Measurements from ENCODE around the gene PLA2G4F.
A peak's percentile ranks its signal among the peaks of the same experiment; 100 is the strongest.

The PLA2G4F gene

GRCh38 chr15:42166225-42166940 is 9.9 kb upstream of the PLA2G4F start:
- Histone ChIP-seq H3K18ac (ENCODE audit: low read length) (no peak overlapping the region), H3K79me1 (ENCODE audit: low read depth, low read length) (no peaks in the 10 kb centered on the region), H3K4me2 (ENCODE audit: insufficient read depth, low read length, poor library complexity, severe bottlenecking) (no peak overlapping the region), H2BK15ac (ENCODE audit: low read length) (no peak overlapping the region), H2BK120ac (ENCODE audit: low read depth, low read length) (no peak overlapping the region), H2BK12ac (ENCODE audit: low read length) (no peak overlapping the region), H3K4me3 (ENCODE audit: low read length in 2 of 2) (no peak overlapping the region), H4K8ac (ENCODE audit: low read depth, low read length) (no peak overlapping the region), H3K27ac (replicated peaks; ENCODE audit: low read length) (no peak overlapping the region), H4K91ac (ENCODE audit: low read depth, low read length, poor library complexity) (no peak overlapping the region), H3K36me3 (replicated peaks in 1 of 2; ENCODE audit: control insufficient read depth in 2 of 2, insufficient read depth in 2 of 2, low read length in 2 of 2) (peaks cover 49 to 99% of the 10 kb centered on the region in 2 donors), H3K4ac (ENCODE audit: low read length) (no peak overlapping the region), H3K14ac (ENCODE audit: low read length) (no peak overlapping the region), H2BK5ac (ENCODE audit: low read length) (no peak overlapping the region), H3K27me3 (ENCODE audit: control insufficient read depth in 3 of 3, insufficient read depth in 3 of 3, low read depth in 1 of 3, low read length in 3 of 3) (no peaks in the 10 kb centered on the region), H3K4me1 (ENCODE audit: control insufficient read depth in 2 of 2, insufficient read depth in 1 of 2, low read depth in 1 of 2, low read length in 2 of 2) (no peaks in the 10 kb centered on the region), H2AFZ (ENCODE audit: low read length) (no peak overlapping the region), H3K9ac (ENCODE audit: low read depth, low read length, poor library complexity) (no peak overlapping the region), H2AK5ac (ENCODE audit: low read depth, low read length) (no peak overlapping the region), H3K9me3 (replicated peaks in 1 of 2; ENCODE audit: control insufficient read depth in 2 of 2, insufficient read depth in 1 of 2, low read depth in 1 of 2, low read length in 2 of 2) (no peaks in the 10 kb centered on the region), H3K23ac (ENCODE audit: low read depth, low read length, poor library complexity) (no peak overlapping the region)
- no CpG with 5 or more reads among the region's 13 CpGs for WGBS, 2 donors (ENCODE audit: extremely low coverage in 2 of 2, insufficient read length in 2 of 2, insufficient replicate concordance in 1 of 2)
- no peak for DNase-seq (ENCODE audit: low spot score)

- H3K9ac ChIP-seq (ENCODE audit: low read depth, low read length, poor library complexity) = no peak overlapping the region
- no peaks in the 10 kb centered on the region for H3K4me1 ChIP-seq (ENCODE audit: control insufficient read depth in 2 of 2, insufficient read depth in 1 of 2, low read depth in 1 of 2, low read length in 2 of 2)
- H3K23ac ChIP-seq (ENCODE audit: low read depth, low read length, poor library complexity) = no peak overlapping the region
- no peak overlapping the region for H3K4ac ChIP-seq (ENCODE audit: low read length)
- no peak overlapping the region for H2BK15ac ChIP-seq (ENCODE audit: low read length)
- no peak for DNase-seq (ENCODE audit: low spot score)
- WGBS, 2 donors (ENCODE audit: extremely low coverage in 2 of 2, insufficient read length in 2 of 2, insufficient replicate concordance in 1 of 2) = no CpG with 5 or more reads among the region's 6 CpGs
- H3K4me2 ChIP-seq (ENCODE audit: insufficient read depth, low read length, poor library complexity, severe bottlenecking) = no peak overlapping the region
- peaks cover 50 to 100% of the 10 kb centered on the region in 2 donors for H3K36me3 ChIP-seq (replicated peaks in 1 of 2; ENCODE audit: control insufficient read depth in 2 of 2, insufficient read depth in 2 of 2, low read length in 2 of 2)
- H4K91ac ChIP-seq (ENCODE audit: low read depth, low read length, poor library complexity) = no peak overlapping the region
- no peaks in the 10 kb centered on the region for H3K27me3 ChIP-seq (ENCODE audit: control insufficient read depth in 3 of 3, insufficient read depth in 3 of 3, low read depth in 1 of 3, low read length in 3 of 3)
- no peak overlapping the region for H2BK120ac ChIP-seq (ENCODE audit: low read depth, low read length)
- no peak overlapping the region for H2AK5ac ChIP-seq (ENCODE audit: low read depth, low read length)
- H4K8ac ChIP-seq (ENCODE audit: low read depth, low read length) = no peak overlapping the region
- H3K14ac ChIP-seq (ENCODE audit: low read length) = no peak overlapping the region
- H3K27ac ChIP-seq (replicated peaks; ENCODE audit: low read length) = no peak overlapping the region
- no peak overlapping the region for H3K4me3 ChIP-seq (ENCODE audit: low read length in 2 of 2)
- H3K9me3 ChIP-seq (replicated peaks in 1 of 2; ENCODE audit: control insufficient read depth in 2 of 2, insufficient read depth in 1 of 2, low read depth in 1 of 2, low read length in 2 of 2) = no peaks in the 10 kb centered on the region
- no peak overlapping the region for H2BK12ac ChIP-seq (ENCODE audit: low read length)
- no peak overlapping the region for H2AFZ ChIP-seq (ENCODE audit: low read length)
- no peak overlapping the region for H2BK5ac ChIP-seq (ENCODE audit: low read length)
- H3K18ac ChIP-seq (ENCODE audit: low read length) = no peak overlapping the region
- no peaks in the 10 kb centered on the region for H3K79me1 ChIP-seq (ENCODE audit: low read depth, low read length)
Measured at GRCh38 chr15:42165106-42165505, 8.7 kb upstream of the PLA2G4F start.

GRCh38 chr15:42163947-42164550 is 7.6 kb upstream of the PLA2G4F start:
- Histone ChIP-seq H3K4me1 (ENCODE audit: control insufficient read depth in 2 of 2, insufficient read depth in 1 of 2, low read depth in 1 of 2, low read length in 2 of 2) (no peaks in the 10 kb centered on the region), H2BK120ac (ENCODE audit: low read depth, low read length) (no peak overlapping the region), H3K23ac (ENCODE audit: low read depth, low read length, poor library complexity) (no peak overlapping the region), H4K91ac (ENCODE audit: low read depth, low read length, poor library complexity) (no peak overlapping the region), H2BK15ac (ENCODE audit: low read length) (no peak overlapping the region), H4K8ac (ENCODE audit: low read depth, low read length) (no peak overlapping the region), H3K4me2 (ENCODE audit: insufficient read depth, low read length, poor library complexity, severe bottlenecking) (no peak overlapping the region), H3K4me3 (ENCODE audit: low read length in 2 of 2) (no peak overlapping the region), H2AK5ac (ENCODE audit: low read depth, low read length) (no peak overlapping the region), H3K14ac (ENCODE audit: low read length) (no peak overlapping the region), H3K36me3 (replicated peaks in 1 of 2; ENCODE audit: control insufficient read depth in 2 of 2, insufficient read depth in 2 of 2, low read length in 2 of 2) (peaks cover 56 to 100% of the 10 kb centered on the region in 2 donors), H2BK12ac (ENCODE audit: low read length) (no peak overlapping the region), H2BK5ac (ENCODE audit: low read length) (no peak overlapping the region), H2AFZ (ENCODE audit: low read length) (no peak overlapping the region), H3K9ac (ENCODE audit: low read depth, low read length, poor library complexity) (no peak overlapping the region), H3K18ac (ENCODE audit: low read length) (no peak overlapping the region), H3K9me3 (replicated peaks in 1 of 2; ENCODE audit: control insufficient read depth in 2 of 2, insufficient read depth in 1 of 2, low read depth in 1 of 2, low read length in 2 of 2) (no peaks in the 10 kb centered on the region), H3K27ac (replicated peaks; ENCODE audit: low read length) (no peak overlapping the region), H3K4ac (ENCODE audit: low read length) (no peak overlapping the region), H3K27me3 (ENCODE audit: control insufficient read depth in 3 of 3, insufficient read depth in 3 of 3, low read depth in 1 of 3, low read length in 3 of 3) (no peaks in the 10 kb centered on the region), H3K79me1 (ENCODE audit: low read depth, low read length) (no peaks in the 10 kb centered on the region)
- no CpG with 5 or more reads among the region's 4 CpGs for WGBS, 2 donors (ENCODE audit: extremely low coverage in 2 of 2, insufficient read length in 2 of 2, insufficient replicate concordance in 1 of 2)
- DNase-seq (ENCODE audit: low spot score) = no peak

DNA sequence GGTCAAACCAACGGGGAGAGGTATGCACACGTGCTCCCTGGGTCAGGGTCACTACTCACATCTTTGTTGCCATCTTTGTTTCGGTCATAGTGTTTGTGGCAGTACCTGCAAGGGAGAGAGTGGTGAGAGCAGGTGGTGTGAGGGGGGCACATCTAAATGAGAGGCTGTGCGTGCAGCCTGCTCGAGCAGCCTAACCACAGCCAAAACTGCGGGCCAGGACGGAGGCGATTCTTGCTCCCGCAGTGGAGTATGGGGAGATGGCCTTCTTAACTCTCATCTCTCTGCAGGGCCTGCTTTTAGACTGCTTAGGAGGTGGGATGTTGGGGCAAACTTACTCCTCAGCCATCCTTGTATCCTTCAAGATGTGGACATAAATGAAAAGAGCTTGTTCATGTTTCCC is 6.9 kb upstream of the PLA2G4F start:
- no peak overlapping the region for H3K4me2 ChIP-seq (ENCODE audit: insufficient read depth, low read length, poor library complexity, severe bottlenecking)
- no CpG with 5 or more reads among the region's 9 CpGs for WGBS, 2 donors (ENCODE audit: extremely low coverage in 2 of 2, insufficient read length in 2 of 2, insufficient replicate concordance in 1 of 2)
- H2BK15ac ChIP-seq (ENCODE audit: low read length) = no peak overlapping the region
- H2BK12ac ChIP-seq (ENCODE audit: low read length) = no peak overlapping the region
- no peak overlapping the region for H4K91ac ChIP-seq (ENCODE audit: low read depth, low read length, poor library complexity)
- peak overlapping the region; percentile 35 for H3K9ac ChIP-seq (ENCODE audit: low read depth, low read length, poor library complexity)
- no peak overlapping the region for H3K4ac ChIP-seq (ENCODE audit: low read length)
- no peak overlapping the region for H2AK5ac ChIP-seq (ENCODE audit: low read depth, low read length)
- H3K4me1 ChIP-seq (ENCODE audit: control insufficient read depth in 2 of 2, insufficient read depth in 1 of 2, low read depth in 1 of 2, low read length in 2 of 2) = no peaks in the 10 kb centered on the region
- no peak overlapping the region for H3K23ac ChIP-seq (ENCODE audit: low read depth, low read length, poor library complexity)
- peak overlapping the region in 1 of 2 donors; percentile 1 for H3K4me3 ChIP-seq (ENCODE audit: low read length in 2 of 2)
- peaks cover 57 to 100% of the 10 kb centered on the region in 2 donors for H3K36me3 ChIP-seq (replicated peaks in 1 of 2; ENCODE audit: control insufficient read depth in 2 of 2, insufficient read depth in 2 of 2, low read length in 2 of 2)
- H3K14ac ChIP-seq (ENCODE audit: low read length) = no peak overlapping the region
- no peak overlapping the region for H3K27ac ChIP-seq (replicated peaks; ENCODE audit: low read length)
- DNase-seq (ENCODE audit: low spot score) = no peak
- H3K27me3 ChIP-seq (ENCODE audit: control insufficient read depth in 3 of 3, insufficient read depth in 3 of 3, low read depth in 1 of 3, low read length in 3 of 3) = no peaks in the 10 kb centered on the region
- no peaks in the 10 kb centered on the region for H3K79me1 ChIP-seq (ENCODE audit: low read depth, low read length)
- no peak overlapping the region for H2BK120ac ChIP-seq (ENCODE audit: low read depth, low read length)
- H2AFZ ChIP-seq (ENCODE audit: low read length) = no peak overlapping the region
- no peak overlapping the region for H2BK5ac ChIP-seq (ENCODE audit: low read length)
- H3K18ac ChIP-seq (ENCODE audit: low read length) = no peak overlapping the region
- H4K8ac ChIP-seq (ENCODE audit: low read depth, low read length) = no peak overlapping the region
- H3K9me3 ChIP-seq (replicated peaks in 1 of 2; ENCODE audit: control insufficient read depth in 2 of 2, insufficient read depth in 1 of 2, low read depth in 1 of 2, low read length in 2 of 2) = no peaks in the 10 kb centered on the region

All from neuronal stem cell (in vitro differentiated cells).